Measurements from ENCODE around the gene PSD. TPM values are rescaled to one million over a fixed set of nuclear protein-coding genes. Genes with fewer than 3 reads are reported as not detected.

Gene PSD
- total RNA-seq, 2 experiments from 2014 or later, result 9.3 to 10.4 TPM

DNA sequence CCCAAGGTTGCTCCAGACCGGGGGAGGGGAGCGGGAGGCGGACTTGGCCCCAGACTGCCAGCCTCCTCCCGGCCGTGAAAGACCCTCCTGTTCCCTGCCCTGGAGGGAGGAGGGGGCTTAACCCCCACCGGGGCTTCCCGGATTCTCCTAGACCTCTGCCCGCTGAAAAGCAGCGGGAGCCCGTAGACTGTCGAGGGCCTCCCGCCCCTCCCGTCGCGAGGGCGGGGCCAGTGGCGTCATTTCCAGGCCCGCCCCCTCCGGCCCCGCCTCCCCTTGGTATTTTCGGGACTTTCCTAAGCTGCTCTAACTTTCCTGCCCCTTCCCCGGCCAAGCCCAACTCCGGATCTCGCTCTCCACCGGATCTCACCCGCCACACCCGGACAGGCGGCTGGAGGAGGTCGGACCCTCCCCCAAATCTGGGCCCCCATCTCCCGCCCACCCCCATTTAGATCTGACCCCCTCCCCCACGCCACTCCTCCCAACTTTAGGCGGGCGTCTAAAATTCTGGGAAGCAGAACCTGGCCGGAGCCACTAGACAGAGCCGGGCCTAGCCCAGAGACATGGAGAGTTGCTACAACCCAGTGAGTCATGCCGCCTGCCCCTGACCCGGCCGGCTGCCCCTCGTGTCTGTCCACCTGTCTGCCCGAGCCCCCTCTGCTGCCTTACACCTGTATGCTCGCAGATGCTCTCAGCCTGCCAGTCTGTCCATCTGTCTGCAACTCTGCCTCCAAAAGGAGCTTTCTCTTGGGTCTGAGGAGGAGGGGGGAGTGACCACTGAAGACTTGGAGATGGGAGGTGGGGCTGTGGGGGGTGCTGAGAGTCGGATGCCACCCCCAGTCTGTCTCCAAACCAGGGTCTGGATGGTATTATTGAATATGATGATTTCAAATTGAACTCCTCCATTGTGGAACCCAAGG lies 22.9 kb downstream of the PSD start, which contains the start of gene NFKB2:
Gene NFKB2 (plus strand): TSS at position 306 of the 917 bp plus-strand sequence. CDS start 255 bp downstream, at position 561.
- H3K27me3 Mint-ChIP-seq, result no peaks in the 10 kb centered on the region
- peak within 1 kb of the TSS; percentile 93 for H3K4me3 Mint-ChIP-seq
- TF ChIP-seq, protein P1, sequence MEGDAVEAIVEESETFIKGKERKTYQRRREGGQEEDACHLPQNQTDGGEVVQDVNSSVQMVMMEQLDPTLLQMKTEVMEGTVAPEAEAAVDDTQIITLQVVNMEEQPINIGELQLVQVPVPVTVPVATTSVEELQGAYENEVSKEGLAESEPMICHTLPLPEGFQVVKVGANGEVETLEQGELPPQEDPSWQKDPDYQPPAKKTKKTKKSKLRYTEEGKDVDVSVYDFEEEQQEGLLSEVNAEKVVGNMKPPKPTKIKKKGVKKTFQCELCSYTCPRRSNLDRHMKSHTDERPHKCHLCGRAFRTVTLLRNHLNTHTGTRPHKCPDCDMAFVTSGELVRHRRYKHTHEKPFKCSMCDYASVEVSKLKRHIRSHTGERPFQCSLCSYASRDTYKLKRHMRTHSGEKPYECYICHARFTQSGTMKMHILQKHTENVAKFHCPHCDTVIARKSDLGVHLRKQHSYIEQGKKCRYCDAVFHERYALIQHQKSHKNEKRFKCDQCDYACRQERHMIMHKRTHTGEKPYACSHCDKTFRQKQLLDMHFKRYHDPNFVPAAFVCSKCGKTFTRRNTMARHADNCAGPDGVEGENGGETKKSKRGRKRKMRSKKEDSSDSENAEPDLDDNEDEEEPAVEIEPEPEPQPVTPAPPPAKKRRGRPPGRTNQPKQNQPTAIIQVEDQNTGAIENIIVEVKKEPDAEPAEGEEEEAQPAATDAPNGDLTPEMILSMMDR (IDR thresholded peaks at IDR 0.05), result no peak
- H3K4me1 Mint-ChIP-seq (ENCODE audit: low read depth), result peaks cover 55% of the 10 kb centered on the region
- ATAC-seq, result peak; percentile 33
- H3K27ac Mint-ChIP-seq, result peak within 1 kb of the TSS; percentile 98
- peaks cover 54% of the 10 kb centered on the region for H3K36me3 Mint-ChIP-seq (ENCODE audit: low read depth)
- no peaks in the 10 kb centered on the region for H3K9me3 Mint-ChIP-seq
- peak; percentile 93 for DNase-seq
- CTCF ChIA-PET, result interaction anchor here (1.0 to 15.2 kb wide), 15 partner anchors 8 to 188 kb away, joined by 3 to 143 read pairs (median 8); partner anchors contain the start of genes C10orf95, ELOVL3 and FBXL15
- intact Hi-C loops (cut with micrococcal nuclease), result loop anchor here (2.0 kb wide), 2 partner anchors 83 to 151 kb away; partner anchors contain the start of gene GBF1
- POLR2A ChIA-PET, result interaction anchor here (1.0 to 9.1 kb wide), 16 partner anchors 10 to 169 kb away, joined by 4 to 107 read pairs (median 14); partner anchors contain the start of genes C10orf95, CUEDC2, ELOVL3 and FBXL15

DNA sequence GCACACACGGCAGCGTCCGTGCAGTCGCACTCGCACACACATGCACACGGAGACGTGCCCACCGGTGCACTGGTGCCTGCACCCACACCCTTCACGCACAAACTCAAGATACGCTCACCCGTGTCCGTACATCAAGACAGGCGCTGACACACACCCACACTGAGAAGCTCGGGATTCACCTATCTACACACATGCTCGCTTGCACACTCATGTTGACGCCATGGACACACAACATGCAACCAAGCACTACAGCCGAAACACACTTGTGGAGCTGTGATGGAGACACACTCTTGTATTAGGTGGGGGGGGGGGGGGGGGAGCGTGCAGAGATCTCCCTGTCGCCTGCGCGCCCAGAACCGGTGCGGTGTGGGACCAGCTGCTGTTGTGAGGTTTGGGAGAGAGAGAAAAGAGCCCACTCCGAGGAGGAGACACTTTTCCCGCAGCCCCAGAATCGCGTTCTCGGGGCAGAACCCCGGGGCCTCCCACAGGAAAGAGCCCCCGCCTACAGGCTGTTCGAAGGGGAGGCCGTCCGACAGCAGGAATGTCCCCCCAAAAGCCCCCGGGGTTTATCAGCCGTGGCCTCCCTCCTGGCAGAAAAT lies 23.7 kb downstream of the PSD start:
- no peaks in the 10 kb centered on the region for H3K27me3 Mint-ChIP-seq
- H3K9me3 Mint-ChIP-seq, result no peaks in the 10 kb centered on the region
- peak overlapping the region; percentile 93 for H3K4me3 Mint-ChIP-seq
- ChIA-PET CTCF (interaction anchor here (1.0 to 15.2 kb wide), 13 partner anchors 8 to 205 kb away, joined by 3 to 143 read pairs (median 12); partner anchors contain the start of genes C10orf95, ELOVL3 and FBXL15), POLR2A (interaction anchor here (0.7 to 9.1 kb wide), 20 partner anchors 10 to 316 kb away, joined by 3 to 107 read pairs (median 8); partner anchors contain the start of genes C10orf95, CUEDC2, ELOVL3 and FBXL15)
- peak overlapping the region; percentile 98 for H3K27ac Mint-ChIP-seq
- intact Hi-C loops (cut with micrococcal nuclease), result loop anchor here (2.0 kb wide), 2 partner anchors 84 to 150 kb away; partner anchors contain the start of gene GBF1
- peak; percentile 15 for ATAC-seq
- peaks cover 46% of the 10 kb centered on the region for H3K36me3 Mint-ChIP-seq (ENCODE audit: low read depth)
- peaks cover 49% of the 10 kb centered on the region for H3K4me1 Mint-ChIP-seq (ENCODE audit: low read depth)
- TF ChIP-seq, protein P1 (IDR thresholded peaks at IDR 0.05), result no peak
- DNase-seq, result peak; percentile 78

DNA sequence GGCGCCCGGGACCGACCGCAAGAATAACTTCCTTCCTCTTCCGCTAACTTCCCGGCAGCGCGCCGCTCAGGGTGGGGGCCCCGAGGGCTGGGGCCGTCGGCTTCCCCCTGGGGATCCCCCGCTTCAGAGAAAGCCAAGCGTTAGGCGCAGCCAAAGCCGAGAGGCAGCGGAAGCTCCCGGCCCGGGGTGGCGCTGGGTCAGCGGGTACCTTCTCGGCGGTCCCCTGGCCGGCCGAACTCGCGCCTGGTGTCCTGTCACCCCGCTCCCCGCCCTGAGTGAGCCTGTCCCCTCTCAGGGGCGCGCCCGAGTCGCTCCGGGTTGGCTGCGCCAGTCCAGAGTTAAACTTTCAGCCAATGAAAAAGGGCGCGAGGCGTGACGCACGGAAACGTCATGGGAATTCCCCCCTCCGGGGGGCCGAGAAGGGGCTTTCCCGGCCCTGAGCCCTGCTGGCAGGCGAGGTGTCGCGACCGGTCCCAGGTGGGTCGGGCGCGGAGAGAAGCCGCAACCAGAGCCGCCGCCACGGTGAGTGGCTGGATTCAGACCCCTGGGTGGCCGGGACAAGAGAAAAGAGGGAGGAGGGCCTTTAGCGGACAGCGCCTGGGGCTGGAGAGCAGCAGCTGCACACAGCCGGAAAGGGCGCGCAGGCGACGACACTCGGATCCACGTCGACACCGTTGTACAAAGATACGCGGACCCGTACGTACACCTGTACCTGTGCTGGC lies 24.3 kb downstream of the PSD start:
- TF ChIP-seq, protein P1 (IDR thresholded peaks at IDR 0.05), result no peak
- Mint-ChIP-seq H3K27me3 (no peaks in the 10 kb centered on the region), H3K36me3 (ENCODE audit: low read depth) (peaks cover 40% of the 10 kb centered on the region), H3K4me3 (peak overlapping the region; percentile 93), H3K9me3 (no peaks in the 10 kb centered on the region), H3K4me1 (ENCODE audit: low read depth) (peaks cover 44% of the 10 kb centered on the region), H3K27ac (peak overlapping the region; percentile 98)
- intact Hi-C loops (cut with micrococcal nuclease), result loop anchor here (2.0 kb wide), 2 partner anchors 85 to 149 kb away; partner anchors contain the start of gene GBF1
- ChIA-PET CTCF (interaction anchor here (0.8 to 15.2 kb wide), 33 partner anchors 9 to 241 kb away, joined by 3 to 143 read pairs (median 5); partner anchors contain the start of genes C10orf95, CUEDC2, ELOVL3 and FBXL15), POLR2A (interaction anchor here (0.7 to 9.1 kb wide), 28 partner anchors 10 to 316 kb away, joined by 3 to 107 read pairs (median 6); partner anchors contain the start of genes C10orf95, CUEDC2, ELOVL3 and FBXL15)
- peak; percentile 98 for DNase-seq
- peak; percentile 85 for ATAC-seq

DNA sequence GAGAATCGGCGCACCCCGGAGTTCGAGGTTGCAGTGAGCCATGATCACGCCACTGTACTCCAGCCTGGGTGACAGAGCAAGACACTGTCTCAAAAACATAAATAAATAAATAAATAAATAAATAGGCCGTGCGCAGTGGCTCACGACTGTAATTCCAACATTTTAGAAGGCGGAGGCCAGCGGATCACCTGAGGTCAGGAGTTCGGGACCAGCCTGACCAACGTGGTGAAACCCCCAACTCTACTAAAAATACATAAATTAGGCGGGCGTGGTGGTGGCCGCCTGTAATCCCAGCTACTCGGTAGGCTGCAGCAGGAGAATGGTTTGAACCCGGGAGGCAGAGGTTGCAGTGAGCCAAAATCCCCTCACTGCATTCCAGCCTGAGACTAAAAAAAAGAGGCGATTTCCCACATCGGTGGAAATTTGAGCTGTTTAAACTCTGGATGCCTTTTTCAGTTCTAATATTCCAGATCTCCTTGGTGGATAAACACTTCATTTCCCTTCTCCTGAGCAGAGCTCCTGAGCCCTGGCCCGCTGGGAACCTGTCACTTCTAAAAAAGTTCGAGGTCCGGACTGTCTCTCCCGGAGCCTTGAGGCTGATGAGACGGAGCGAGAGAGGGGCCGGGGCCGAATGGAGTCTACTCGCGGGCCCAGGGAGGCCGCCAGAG lies 25.0 kb downstream of the PSD start:
- Mint-ChIP-seq H3K4me1 (ENCODE audit: low read depth) (peaks cover 40% of the 10 kb centered on the region), H3K27ac (peak overlapping the region; percentile 98), H3K36me3 (ENCODE audit: low read depth) (peaks cover 36% of the 10 kb centered on the region), H3K27me3 (no peaks in the 10 kb centered on the region), H3K9me3 (no peaks in the 10 kb centered on the region), H3K4me3 (peak overlapping the region; percentile 93)
- peak; percentile 17 for DNase-seq
- ATAC-seq, result no peak
- CTCF ChIA-PET, result interaction anchor here (0.7 to 15.2 kb wide), 35 partner anchors 9 to 240 kb away, joined by 3 to 143 read pairs (median 5); partner anchors contain the start of genes C10orf95, CUEDC2, ELOVL3 and FBXL15
- intact Hi-C loops (cut with micrococcal nuclease), result loop anchor here (2.0 kb wide), 2 partner anchors 85 to 149 kb away; partner anchors contain the start of gene GBF1
- TF ChIP-seq, protein P1 (IDR thresholded peaks at IDR 0.05), result peak; percentile 91
- POLR2A ChIA-PET, result interaction anchor here (0.6 to 9.1 kb wide), 25 partner anchors 9 to 233 kb away, joined by 3 to 107 read pairs (median 4); partner anchors contain the start of genes C10orf95, CUEDC2, FBXL15 and SUFU
